Measurements from ENCODE around the gene CHMP1A.

The CHMP1A gene

DNA sequence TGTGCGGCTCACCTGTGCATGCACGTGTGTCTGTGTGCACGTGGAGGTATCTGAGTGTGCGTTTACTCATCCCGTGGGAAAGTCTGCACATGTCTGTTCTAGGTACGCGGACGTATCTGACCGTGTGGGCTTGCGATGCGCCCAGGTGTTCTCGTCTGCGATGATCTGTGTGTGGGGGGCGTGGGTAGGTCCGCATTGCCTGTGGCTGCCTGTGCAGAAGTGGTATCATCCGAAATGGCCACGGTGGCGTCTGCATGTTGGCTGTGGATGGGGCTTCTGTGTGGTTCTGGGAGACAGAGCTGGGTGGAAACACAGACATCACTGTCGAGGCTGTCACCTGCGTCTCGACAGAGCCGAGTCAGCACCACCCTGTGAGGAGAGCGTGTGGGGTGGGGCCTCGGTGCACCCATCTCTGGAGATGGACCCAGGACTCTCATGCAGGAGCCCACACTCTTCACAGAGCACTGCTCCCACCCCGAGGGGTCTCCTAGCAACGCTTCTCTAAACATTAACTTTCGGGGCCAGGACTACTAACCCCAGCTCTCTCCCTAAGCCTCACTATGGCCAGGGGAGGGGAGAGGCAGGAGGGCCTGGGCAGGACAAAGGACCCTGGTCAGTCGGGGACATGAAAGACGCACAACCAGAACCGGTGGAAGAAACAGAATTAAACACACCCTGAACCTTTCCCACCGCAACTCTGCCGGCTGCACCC is 35.7 kb downstream of the CHMP1A start:
- no peak for DNase-seq

DNA sequence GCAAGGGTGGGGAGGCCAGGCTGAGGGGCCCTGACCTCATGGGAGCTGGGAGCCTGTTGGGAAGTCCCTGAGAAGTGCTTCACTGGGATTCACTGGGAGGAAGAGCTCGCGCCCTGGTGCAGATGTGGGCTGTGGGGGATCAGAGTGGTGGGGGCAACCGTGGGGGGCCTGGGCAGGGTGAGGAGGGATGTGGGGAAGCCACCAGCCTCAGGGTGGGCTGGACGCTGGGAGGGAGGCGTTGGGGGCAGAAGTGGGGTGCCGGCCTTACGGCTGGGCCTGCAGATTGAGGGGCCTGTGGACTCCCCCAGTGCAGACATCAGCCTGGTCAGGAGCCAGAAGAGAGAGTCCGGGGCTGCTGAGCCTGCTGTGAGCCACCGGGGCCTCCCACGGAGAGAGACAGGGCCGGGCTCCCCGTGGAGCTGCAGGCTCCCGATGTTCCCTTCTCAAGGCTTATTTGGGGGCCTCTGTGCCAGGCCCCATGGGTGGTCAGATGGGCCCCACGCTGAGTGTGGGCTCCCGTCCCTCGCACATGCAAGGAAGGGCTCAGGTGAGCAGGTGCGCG is 36.3 kb downstream of the CHMP1A start:
- DNase-seq: no peak

DNA sequence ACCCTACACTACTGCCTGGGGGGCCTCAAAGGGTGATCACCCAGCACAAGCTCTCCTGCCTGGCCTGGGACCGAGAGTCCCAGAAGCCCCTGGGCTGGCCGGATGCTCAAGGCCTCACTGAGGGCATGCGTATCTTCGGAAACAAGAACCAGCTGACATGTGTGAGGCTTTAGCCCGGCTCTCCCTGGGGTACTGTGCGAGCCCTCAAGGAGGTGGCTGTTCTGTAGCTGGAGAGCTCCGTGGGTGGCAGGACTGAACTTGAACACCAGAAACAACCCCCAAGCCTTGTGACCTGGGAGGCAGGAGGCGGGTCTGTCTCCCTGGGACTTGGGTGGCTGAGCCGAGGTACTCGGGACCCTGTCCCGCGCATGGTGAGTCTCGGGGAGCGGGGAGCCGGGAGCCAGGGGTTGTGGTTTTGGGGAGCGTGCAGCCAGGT is 37.1 kb downstream of the CHMP1A start:
- DNase-seq: no peak

DNA sequence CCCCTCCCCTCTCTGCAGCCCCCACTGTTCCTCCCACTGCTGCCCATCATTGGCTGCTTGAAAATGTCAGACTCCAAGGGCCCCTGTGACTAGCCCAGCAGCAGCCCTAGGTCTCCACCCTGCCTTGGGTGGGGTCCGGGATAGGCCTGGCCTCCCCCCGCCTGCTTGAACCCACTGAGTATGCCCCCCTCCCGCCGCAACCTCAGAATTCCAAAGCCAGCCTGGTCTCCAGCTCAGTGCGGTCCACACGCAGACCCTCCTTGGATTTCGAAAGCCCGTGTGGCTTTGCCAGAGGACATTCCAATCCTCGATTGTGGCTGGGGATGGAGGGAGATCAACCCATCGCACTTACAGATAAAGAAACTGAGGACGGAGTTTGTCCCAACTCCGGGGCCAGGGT is 37.7 kb downstream of the CHMP1A start:
- peak; percentile 49 for DNase-seq

DNA sequence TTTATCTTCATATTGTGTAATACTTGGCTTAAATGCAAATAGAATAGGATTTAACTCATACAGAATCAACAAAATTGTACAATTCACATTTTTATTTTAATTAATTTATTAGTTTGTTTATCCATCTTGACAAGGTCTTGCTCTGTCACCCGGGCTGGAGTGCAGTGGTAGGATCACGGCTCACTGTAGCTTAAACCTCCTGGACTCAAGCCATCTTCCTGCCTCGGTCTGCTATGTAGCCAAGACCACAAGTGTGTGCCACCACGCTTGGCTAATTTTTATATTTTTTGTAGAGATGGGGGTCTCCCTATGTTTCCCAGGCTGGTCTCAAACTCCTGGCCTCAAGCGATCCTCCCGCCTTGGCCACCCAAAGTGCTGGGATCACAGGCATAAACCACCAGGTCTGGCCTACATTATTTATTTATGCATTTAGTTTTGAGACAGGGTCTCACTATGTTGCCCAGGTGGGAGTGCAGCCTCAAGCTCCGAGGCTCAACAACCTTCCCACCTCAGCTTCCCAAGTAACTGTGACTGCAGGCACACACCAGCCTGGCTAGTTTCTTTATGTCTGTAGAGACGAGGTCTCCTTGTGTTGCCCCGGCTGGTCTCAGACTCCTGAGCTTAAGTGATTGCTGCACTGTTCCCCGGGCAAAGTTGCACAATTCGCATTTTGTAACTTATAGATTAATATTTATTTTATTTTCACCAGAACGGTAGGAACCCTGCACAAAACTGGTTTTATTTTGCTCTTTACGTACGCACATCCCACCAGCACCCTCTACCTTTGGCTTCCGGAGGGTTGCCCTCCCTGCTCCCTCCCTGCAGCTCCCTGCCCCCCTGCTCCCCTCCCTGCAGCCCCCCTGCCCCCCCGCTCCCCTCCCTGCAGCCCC is 39.2 kb downstream of the CHMP1A start:
- DNase-seq: no peak

DNA sequence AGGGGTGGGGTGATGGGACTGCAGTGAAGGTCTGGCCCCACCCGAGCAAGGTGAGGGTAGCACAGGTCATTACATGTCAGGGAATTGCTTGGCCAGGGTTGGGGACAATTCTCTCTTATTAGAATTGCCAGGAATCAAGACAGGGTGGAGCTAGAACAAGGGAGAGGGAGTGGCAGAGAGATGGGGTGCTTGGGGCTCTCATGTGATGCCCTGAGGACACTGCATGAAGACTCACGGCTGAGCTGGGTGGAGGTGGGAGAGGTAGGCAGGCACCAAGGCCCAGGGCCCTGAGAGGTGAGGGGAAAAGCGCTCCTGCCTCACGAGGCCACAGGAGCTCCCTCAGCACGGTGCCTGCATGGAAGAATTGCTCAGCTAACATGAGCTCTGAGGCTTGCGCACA is 40.5 kb downstream of the CHMP1A start:
- no peak for DNase-seq

DNA sequence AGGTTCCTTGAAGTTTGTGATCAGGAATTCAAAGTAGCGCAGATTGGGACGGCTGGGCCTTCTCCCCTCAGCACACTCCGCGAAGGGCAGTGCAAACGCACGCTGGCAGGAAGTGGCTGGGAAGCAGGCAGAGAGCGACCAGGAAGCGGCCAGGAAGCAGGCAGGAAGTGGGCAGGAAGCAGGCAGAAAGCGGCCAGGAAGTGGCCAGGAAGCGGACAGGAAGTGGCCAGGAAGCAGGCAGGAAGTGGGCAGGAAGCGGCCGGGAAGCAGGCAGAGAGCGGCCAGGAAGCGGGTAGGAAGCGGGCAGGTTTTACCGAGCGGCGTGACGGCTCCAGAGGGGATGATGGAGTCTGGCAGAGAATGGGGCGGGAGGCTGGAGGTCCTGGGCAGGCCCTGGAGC is 40.9 kb downstream of the CHMP1A start:
- no peak for DNase-seq

DNA sequence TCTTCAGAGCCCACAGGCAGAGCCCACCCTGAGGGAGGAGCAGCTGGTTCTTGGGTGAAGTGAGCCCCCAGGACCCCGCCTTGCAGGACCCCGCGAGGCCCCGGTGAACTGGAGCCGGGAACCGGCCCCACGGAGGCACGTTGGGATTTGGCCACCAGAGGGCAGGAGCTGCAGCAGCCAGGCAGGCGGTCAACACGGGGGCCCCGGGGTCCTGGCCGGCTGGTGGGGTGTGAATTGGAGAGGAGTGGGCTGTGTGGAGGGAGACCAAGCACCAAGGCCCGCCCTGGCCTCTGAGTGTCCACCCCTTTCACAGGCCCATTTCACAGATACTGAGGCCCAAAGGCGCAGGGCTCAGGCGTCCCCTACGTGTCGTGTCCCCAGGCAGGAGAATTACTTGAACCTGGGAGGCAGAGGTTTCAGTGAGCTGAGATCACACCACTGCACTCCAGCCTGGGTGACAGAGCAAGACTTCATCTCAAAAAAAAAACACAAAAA is 41.9 kb downstream of the CHMP1A start:
- DNase-seq: no peak

DNA sequence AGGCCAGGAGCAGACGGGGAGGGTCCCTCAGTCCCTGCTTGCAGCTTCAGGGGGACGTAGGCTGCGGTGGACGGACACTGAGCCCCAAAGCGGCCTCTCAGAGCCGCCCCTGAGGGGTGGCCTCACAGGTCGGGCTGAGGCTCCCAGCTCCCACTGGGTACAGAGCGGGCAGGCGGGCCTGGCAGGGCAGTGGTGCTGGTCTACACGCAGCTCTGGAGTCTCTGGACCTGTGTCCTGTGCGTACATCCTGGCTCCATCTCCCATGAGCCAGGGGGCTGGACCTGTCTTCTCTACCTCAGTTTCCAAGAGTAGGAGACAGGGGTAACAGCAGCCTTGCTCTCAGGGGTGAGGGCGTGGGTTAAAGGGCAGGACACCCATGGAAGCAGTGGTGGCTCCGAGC is 42.3 kb downstream of the CHMP1A start:
- DNase-seq: no peak

DNA sequence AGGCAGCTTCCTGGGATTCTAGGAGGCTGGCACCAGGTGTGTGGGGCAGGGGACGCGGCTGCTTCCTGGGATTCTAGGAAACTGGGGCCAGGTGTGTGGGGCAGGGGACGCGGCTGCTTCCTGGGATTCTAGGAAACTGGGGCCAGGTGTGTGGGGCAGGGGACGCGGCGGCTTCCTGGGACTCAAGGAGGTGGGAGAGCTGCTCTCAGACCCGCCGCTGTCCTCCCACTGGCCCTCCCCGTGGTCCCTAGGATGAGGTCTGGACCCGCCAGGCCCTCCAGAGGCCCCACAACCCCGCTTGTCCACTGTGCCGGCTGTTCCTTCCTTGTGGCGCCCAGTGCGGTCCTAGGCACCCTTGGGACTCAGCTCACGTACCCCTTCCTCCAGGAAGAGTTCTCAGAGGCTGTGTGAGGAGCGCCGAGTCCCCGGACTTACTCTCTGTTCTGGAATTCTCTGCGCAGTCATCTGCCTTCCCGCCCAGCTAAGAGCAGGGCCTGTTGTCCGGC is 43.5 kb downstream of the CHMP1A start:
- DNase-seq: no peak

DNA sequence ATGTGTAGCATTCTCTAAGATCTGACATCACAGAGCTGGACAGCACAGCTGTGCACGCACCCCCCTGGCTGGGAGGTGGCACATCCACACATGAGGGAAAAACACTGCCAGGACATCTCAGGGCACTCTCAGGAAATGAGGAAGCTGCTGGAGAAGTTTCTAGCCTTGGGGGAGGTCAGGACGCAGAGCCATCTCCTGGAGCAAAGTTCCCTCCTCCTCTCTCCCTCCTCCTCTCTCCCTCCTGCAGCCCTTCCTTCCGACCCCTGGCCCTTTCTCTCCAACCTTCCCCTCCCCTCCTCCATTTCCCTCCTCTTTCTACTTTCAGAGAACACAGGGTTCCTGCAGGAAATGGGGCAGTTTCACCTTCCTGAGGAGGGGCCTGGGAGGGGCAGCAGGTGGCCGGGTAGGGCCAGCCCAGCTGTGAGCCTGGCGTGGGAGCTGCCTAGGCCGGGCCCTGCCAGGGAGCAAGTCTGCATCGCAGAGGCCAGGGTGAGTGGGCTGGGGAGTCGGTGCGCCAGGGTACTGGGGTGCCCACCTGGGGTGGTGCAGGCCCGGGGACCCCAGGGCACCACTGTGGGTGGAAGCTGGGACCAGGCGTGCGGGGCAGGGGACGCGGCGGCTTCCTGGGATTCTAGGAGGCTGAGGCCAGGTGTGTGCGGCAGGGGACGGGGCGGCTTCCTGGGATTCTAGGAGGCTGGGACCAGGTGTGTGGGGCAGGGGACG is 44.1 kb downstream of the CHMP1A start, which contains the start of gene DPEP1:
Gene DPEP1, plus strand, starts transcription at position 412 of the 723 bp plus-strand sequence. CDS start 16,769 bp downstream, outside the sequence.
- DNase-seq: no peak

DNA sequence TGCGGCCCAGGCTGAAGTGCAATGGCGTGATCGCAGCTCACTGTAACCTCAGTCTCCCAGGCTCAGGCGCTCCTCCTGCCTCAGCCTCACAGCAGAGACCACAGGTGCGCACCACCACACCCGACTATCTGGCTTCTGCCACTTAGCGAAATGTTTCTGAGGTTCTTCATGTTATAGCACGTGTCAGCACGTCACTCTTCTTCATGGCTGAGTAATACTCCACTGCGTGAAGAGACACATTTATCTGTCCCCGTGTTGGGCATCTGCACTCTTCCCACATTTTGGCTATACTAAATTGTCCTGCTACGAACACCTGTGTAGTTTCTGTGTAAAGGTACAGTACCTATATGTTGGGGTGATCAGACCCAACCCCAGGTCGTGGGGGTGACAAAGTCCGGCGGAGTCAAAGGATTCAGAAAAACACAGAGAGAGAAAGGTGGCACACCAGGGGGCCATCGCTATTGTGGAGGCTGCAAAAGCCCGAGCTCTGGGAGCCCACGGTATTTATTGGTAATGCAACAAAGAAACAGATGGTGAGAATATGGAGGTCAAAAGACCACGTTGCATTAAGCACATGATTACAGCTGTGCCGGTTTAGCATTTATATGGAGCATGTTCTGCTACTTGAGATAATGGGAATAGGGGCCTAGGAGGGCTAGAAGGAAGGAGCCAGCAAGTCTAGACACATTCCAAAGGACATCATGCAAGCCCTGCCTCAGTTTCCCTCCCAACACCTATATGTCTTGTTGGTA is 44.9 kb downstream of the CHMP1A start:
- DNase-seq: no peak

DNA sequence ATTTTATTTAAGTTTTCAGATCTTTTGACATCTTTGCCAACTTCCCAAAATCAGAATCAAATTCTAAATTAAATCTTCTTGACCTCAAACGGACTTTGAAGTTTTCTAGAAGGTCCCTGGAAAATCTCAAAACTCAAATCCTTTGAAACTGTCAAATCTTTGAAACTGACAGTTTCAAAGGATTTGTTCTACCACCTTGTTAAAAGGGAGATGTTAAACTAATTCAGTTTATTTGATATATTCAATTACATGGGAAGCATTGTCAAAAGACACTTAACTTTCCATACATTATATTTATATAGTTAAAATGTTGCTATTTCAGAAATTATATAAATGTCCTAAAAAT is 47.4 kb downstream of the CHMP1A start:
- no peak for DNase-seq

DNA sequence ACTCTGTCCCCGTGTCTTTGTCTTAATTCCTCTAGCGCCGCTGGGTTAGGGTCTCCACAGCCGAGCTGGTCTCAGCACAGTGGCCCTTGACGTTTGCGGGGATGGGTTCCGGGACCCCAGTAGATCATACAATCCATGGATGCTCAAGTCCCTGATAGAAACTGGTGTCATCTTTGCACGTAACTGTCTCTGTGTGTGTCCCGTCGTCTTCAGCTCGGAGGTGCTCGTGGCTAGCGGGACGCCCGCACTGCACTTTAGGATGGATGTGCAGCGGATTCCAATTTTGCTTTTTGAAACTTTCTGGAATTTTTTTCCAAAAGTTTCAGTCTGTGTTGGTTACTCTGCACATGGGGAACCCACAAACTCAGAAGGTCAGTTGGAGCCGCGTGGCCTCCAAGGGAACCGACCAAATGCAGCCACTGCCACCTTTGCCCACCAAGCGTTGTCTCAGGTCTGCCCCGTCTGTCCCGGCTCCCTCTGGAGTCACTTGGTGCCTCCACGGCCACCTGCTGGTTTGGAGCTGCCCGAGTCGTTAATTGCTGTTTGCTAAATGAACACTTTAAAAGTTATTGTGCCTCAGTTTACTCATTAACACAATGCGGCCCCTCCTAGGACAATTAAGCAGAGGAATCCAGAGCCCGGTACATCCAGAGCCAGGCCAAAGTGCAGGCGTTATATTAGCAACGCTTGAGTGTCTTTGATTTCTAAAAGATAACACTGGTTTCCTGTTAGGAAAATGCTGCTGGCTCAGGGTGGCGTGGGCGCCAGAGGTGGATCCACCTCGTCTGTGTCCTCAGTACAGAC is 49.4 kb downstream of the CHMP1A start:
- no peak for DNase-seq

DNA sequence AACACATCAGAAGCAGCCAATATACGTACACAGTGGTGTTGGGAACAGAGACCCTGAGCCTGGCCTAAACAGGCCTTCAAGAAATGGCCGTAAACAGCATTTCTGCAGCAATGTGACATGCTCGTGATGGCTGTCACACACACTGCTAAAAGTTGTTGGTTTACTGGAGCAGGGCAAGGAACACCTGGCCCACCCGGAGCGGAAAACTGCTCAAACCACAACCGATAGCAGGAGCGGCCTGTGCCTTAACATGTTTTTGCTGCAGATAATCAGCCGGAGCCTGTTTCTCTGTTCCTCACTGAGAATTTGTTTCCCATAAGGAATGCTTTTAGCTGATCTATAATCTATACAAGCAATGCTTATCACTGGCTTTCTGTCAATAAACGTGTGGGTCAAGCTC is 50.1 kb downstream of the CHMP1A start:
- no peak for DNase-seq

DNA sequence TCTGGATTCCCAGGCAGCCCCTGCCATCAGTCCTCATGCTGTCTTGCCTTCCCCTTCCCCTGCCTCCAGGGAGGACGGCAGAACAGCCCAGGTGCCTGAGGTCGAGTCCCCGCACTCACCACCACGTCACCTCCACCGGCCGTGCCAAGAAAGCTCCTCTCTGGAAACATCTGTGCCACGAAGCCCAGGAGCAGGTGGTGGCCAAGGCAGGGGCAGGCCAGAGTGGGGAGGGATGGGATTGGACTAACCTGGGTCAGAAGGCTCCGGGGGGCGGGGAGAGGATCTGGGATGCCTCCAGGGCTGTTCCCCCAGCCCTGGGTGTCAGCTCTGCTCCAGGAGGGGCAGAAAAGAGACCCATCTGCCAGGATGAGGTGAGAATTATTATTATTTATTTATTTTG is 51.5 kb downstream of the CHMP1A start:
- DNase-seq: no peak

DNA sequence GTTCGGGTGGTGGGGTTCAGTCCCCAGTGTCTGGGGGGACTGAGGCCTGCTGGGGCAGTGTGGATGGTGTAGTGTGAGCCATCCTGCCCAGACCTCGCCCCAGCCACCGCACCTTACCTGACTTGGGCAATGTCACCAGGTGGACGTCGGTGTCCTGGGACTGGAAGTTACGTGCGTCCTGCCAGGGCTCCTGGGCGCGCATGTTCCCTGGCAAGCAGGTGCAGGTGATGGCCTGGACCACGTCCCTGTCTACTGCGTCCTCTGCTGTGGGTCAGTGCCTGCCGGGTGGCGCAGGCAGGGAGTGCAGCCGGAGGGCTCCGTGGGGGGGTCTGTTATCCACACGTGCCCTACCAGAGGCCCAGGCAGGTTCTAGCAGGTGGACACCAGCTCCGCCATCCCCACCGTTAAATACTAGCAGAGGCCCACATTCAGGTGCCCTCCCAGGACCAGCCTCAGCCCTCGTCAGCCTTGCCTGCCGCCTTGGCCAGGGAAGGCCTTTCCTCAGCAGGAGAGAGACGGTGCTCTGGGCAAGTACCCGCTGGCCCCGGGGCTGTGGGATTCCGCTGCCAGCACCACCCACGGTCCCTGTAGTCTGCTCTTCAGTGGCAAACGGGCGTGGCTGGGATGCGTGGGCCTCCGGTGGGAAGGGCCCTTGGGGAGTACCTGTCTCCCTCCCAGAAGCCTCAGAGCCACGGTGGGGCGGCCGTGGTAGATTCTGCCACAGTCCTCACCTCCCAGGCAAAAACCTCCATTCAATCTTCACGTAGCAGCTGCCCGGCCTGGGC is 52.1 kb downstream of the CHMP1A start:
- DNase-seq: no peak

DNA sequence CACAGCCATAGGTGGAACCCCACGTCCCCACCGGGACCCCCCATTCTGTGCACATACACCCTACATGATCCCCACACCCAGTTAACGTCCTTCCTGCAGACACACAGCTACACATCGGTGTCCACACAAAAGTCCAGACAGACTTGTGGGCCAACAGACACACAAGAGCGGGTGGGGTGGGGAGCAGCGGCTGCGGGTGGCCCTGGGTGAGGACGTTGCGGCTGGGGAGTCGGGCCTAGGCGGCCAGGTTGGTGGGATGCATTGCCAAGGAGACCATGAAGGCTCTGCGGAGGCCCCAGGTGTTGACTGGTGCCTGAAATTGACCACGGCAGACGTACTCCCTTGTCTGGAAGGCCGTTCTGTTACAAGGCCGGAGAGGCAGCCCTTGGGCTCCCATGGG is 52.7 kb downstream of the CHMP1A start:
- DNase-seq: no peak

DNA sequence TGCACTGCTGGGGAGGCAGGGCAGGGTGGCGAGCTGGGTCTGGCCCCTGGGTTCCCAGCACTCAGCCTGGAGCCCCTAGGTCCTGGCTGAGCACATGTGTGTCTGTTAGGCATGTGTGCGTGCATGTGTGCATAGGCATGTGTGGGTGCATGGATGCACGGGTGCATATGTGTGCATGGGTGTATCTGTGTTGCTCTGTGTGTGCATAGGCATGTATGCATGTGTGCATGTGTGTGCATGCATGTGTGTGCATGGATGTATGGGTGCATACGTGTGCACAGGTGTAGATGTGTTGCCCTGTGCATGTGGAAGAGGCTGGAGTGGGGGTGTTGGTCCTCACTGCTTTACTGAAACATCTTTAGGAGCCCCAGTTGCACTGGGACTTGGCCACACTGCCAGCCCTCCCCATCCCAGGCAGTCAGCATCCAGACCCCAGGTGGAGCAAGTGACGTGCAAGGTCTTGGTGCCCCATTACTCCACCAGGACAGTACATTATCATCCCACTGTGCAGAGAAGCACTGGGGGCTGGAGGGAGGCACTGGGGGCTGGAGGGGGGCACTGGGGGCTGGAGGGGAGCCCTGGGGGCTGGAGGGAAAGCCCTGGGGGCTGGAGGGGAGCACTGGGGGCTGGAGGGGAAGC is 54.4 kb downstream of the CHMP1A start:
- no peak for DNase-seq

Measured in fibroblast of upper back skin (primary cell).